Nephron progenitor cell (in vitro differentiated cells): ENCODE data around the gene PAPPA2.
A peak's percentile ranks its signal among the peaks of the same experiment; 100 is the strongest.

Experiments
- DNase-seq: peaks from one replicate; pipeline ENCODE4 v3.0.0; 2021
- H3K27ac Mint-ChIP-seq: 2 replicates; pipeline ENCODE4 v1.8.0; 2021; ENCODE audit warnings: mild to moderate bottlenecking, moderate library complexity, mixed read lengths
- H3K27me3 Mint-ChIP-seq: 2 replicates; pipeline ENCODE4 v1.8.0; 2021; ENCODE audit warnings: mild to moderate bottlenecking, low read depth, mixed read lengths; ENCODE audit not compliant: poor library complexity
- H3K36me3 Mint-ChIP-seq: 2 replicates; pipeline ENCODE4 v1.8.0; 2021; ENCODE audit warnings: low read depth, mixed read lengths
- H3K4me1 Mint-ChIP-seq: 2 replicates; pipeline ENCODE4 v1.8.0; 2021; ENCODE audit warnings: mixed read lengths
- H3K4me3 Mint-ChIP-seq: 2 replicates; pipeline ENCODE4 v1.8.0; 2021; ENCODE audit warnings: mild to moderate bottlenecking, moderate library complexity, mixed read lengths
- H3K9me3 Mint-ChIP-seq: 2 replicates; pipeline ENCODE4 v1.8.0; 2021; ENCODE audit warnings: mild to moderate bottlenecking, moderate library complexity, mixed read lengths
- CTCF ChIP-seq: fragments of 200-600 bp; sonication (generic); IDR thresholded peaks from 2 replicates; pipeline ENCODE4 v1.5.0; 2021; ENCODE audit warnings: antibody characterized with exemption

The PAPPA2 gene

DNA sequence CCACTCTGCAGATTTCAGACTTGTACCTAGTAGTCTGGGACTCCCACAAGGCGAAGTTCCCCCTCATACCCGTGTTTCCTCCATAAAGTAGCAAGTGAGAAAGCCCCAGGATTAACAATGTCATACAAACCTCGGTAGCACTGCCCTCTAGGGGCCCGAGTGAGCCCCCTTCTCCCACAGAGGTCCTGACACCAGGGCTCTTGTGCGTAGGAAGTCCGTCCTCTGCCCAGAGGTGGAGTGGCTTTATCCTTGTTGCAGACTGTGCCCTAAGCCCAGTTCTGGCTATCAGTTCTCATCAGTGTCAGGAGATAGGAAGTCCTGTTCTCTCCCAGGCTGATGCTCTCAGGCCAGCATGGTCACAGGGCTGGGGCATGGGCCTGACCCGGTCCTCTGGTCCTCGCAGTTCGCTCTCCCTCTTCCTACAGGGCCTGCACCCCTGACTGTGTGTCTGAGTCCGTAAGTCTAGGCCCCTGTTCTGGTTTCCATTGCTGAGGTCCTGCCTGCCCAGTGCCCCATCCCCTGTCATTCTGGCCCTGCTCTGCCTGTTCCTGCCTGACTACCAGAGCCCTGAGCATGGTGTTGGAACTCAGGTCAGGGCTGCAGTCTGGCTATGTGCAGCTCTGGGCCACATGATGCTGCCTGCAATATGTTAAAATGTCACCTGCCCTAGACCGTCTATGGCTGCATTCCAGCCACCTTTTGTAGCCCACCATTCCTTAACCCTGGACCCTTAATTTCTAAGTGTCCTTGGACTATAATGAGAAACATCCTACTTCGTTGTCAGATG lies 416.0 kb downstream of the PAPPA2 start:
- no peaks in the 10 kb centered on the region for H3K9me3 Mint-ChIP-seq
- no peak for DNase-seq
- TF ChIP-seq CTCF, result peak; percentile 27

DNA sequence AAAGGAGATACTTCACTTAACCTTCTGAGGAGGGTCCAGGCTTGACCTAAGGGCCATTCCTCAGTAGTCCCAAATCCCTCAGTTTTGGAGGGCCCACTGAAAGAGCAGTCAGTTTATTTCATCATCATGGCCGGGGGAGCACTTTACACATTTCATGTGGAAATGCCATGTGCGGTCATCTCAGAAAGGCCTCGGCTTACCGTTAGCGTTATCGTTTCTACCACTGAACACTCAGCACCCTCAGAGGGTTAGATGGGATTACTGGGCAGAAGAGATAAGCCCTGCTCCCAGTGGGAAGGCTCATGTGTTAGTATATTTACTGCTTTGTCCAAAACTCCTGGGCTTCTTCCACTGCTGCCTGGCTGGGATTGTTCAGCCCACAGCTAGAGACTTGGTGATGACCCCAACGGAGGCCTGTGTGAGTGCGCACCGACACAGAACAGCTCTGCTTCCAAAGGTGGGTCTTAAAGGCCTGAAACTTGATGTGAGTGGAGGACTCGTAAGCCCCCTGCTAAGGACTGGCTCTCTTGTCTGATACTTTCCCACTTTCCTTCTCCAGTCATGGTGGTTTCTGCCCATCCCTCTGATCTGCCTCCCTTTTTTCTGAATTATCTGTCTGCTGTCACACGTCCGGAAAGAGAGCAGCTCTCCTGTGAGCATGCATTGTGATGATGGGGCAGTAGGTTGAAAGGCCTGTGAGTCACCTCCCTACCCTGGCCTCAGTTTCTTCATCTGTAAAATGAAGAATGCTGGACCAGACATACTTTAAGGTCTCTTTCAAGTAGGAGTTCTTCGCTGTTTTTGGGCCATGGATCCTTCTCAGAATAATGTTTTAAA lies 417.0 kb downstream of the PAPPA2 start:
- no peak overlapping the region for H3K4me3 Mint-ChIP-seq
- DNase-seq, result no peak
- TF ChIP-seq CTCF, result no peak
- H3K27me3 Mint-ChIP-seq, result peaks cover 6% of the 10 kb centered on the region
- no peaks in the 10 kb centered on the region for H3K9me3 Mint-ChIP-seq
- H3K36me3 Mint-ChIP-seq, result no peaks in the 10 kb centered on the region
- no peaks in the 10 kb centered on the region for H3K4me1 Mint-ChIP-seq
- no peak overlapping the region for H3K27ac Mint-ChIP-seq

More for the DNA sequence above, 416.0 kb downstream of the PAPPA2 start:
- no peaks in the 10 kb centered on the region for H3K36me3 Mint-ChIP-seq
- peaks cover 6% of the 10 kb centered on the region for H3K27me3 Mint-ChIP-seq
- H3K4me3 Mint-ChIP-seq, result no peak overlapping the region
- H3K27ac Mint-ChIP-seq, result no peak overlapping the region
- H3K4me1 Mint-ChIP-seq, result no peaks in the 10 kb centered on the region

DNA sequence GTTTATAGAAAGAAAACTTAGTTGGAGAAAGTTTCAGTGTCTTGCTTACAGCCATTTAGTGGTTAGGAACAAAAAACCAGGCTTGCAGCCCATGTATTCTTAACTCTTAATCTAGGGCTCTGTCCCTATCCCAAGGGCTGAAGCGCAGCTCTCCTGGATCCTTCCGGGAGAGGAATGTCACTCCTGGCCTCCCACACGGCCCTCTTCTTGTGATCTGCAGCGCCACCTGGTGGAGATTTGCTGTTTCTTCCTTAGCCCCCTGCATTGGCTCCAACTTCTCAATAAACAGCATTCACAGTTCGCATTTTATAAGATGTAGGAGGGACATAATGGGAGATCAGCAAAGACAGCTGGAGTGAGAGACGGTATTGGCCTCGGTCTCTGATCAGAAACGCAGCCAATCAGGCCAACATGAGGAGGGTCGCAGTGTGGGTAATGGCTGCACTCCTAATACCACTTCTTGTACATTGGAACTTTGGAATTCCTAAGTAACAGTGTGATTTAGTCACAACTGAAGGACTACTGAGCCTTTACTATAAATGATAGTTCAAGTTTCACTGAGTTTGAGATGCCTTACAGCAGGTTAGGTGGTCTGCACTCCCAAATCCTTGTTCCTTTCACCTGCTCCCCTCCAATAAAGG lies 418.1 kb downstream of the PAPPA2 start:
- Mint-ChIP-seq H3K36me3 (no peaks in the 10 kb centered on the region), H3K4me3 (no peak overlapping the region), H3K9me3 (no peaks in the 10 kb centered on the region), H3K27ac (no peak overlapping the region), H3K27me3 (peaks cover 9% of the 10 kb centered on the region), H3K4me1 (no peaks in the 10 kb centered on the region)
- TF ChIP-seq CTCF, result peak; percentile 88
- DNase-seq, result peak; percentile 90

GRCh38 chr1:176884286-176884685 lies 421.3 kb downstream of the PAPPA2 start:
- H3K4me3 Mint-ChIP-seq, result no peak overlapping the region
- H3K4me1 Mint-ChIP-seq, result no peaks in the 10 kb centered on the region
- peaks cover 6% of the 10 kb centered on the region for H3K36me3 Mint-ChIP-seq
- no peak for DNase-seq
- no peak overlapping the region for H3K27ac Mint-ChIP-seq
- peaks cover 10% of the 10 kb centered on the region for H3K27me3 Mint-ChIP-seq
- no peak for TF ChIP-seq CTCF
- H3K9me3 Mint-ChIP-seq, result no peaks in the 10 kb centered on the region

DNA sequence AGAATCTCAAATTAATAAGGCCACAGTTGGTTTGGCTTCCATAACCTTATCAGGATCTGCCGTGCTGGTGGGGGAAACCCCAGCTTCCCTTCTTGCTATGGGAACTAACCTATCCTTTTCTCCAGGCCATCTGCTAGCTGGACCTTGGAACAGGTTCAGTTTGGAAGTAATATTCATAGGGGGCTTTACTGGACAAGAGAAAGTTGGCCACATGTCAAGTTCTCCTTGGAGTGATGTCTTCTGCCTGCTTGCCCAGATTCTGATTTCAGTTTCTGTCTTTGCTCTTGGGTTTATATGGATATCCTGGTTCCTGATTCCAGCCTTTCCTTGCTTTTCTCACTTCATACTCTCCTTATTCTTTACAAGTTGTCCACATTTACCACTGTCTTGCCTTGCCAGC lies 421.9 kb downstream of the PAPPA2 start:
- Mint-ChIP-seq H3K27me3 (peaks cover 14% of the 10 kb centered on the region), H3K4me3 (no peak overlapping the region), H3K27ac (no peak overlapping the region), H3K36me3 (peaks cover 6% of the 10 kb centered on the region), H3K9me3 (no peaks in the 10 kb centered on the region), H3K4me1 (no peaks in the 10 kb centered on the region)
- no peak for TF ChIP-seq CTCF
- no peak for DNase-seq
